GM23248 (cell line): ENCODE results near the gene CA5A.

Experiments
- EZH2 ChIP-seq: fragments of 200-600 bp; sonication (generic); IDR thresholded peaks from 2 replicates; pipeline ENCODE4 v1.6.1; 2018; ENCODE audit warnings: antibody characterized with exemption, mild to moderate bottlenecking; ENCODE audit not compliant: insufficient read depth, poor library complexity, severe bottlenecking
- EZH2phosphoT487 ChIP-seq: fragments of 200-600 bp; sonication (generic); IDR thresholded peaks from 2 replicates; pipeline ENCODE4 v1.6.1; 2018; ENCODE audit warnings: antibody characterized with exemption, moderate library complexity, mild to moderate bottlenecking, low read depth; ENCODE audit not compliant: insufficient read depth

GRCh38 chr16:87851601-87852000, 84.7 kb downstream of the CA5A start:
- TF ChIP-seq EZH2, result no peak
- TF ChIP-seq EZH2phosphoT487, result no peak
